Fibroblast of lung (primary cell): ENCODE data around the gene NPHP4. TPM values are rescaled to one million over a fixed set of nuclear protein-coding genes. Genes with fewer than 3 reads are reported as not detected.

Experiments
- DNase-seq, 2 donors: peaks; one replicate each; pipeline versions ENCODE4 v3.0.0 to v3.0.0-alpha.2; 2010; ENCODE audit warnings: low read depth in 2 of 2
- H2AFZ ChIP-seq: 2 replicates; pipeline ENCODE4 v1.5.1; 2012; ENCODE audit warnings: low read length, control low read depth, inconsistent platforms
- H3K27ac ChIP-seq: 2 replicates; pipeline ENCODE4 v1.5.1; 2011; ENCODE audit warnings: low read length, control low read depth; ENCODE audit not compliant: insufficient read depth
- H3K27me3 ChIP-seq: 2 replicates; pipeline ENCODE4 v1.5.1; 2011; ENCODE audit warnings: mild to moderate bottlenecking, low read length; ENCODE audit not compliant: control insufficient read depth, insufficient read depth
- H3K36me3 ChIP-seq: 2 replicates; pipeline ENCODE4 v1.5.1; 2011; ENCODE audit warnings: low read length; ENCODE audit not compliant: control insufficient read depth, insufficient read depth
- H3K4me1 ChIP-seq: 2 replicates; pipeline ENCODE4 v1.5.1; 2011; ENCODE audit warnings: low read length; ENCODE audit not compliant: control insufficient read depth, insufficient read depth; ENCODE audit errors: extremely low read depth
- H3K4me2 ChIP-seq: 2 replicates; pipeline ENCODE4 v1.5.1; 2011; ENCODE audit warnings: low read length, control low read depth; ENCODE audit not compliant: insufficient read depth; ENCODE audit errors: extremely low read depth
- H3K4me3 ChIP-seq, 4 experiments: fragments of 200-600 bp in 1 of 4; sonication (generic) in 1 of 4; replicated peaks in 1 of 4; 2 replicates each; pipeline ENCODE4 v1.5.1; 2011 to 2016; ENCODE audit warnings: low read length in 4 of 4, low read depth in 3 of 4, mild to moderate bottlenecking in 3 of 4, control low read depth in 2 of 4, inconsistent platforms in 1 of 4, mixed read lengths in 1 of 4; ENCODE audit not compliant: insufficient read depth in 1 of 4; ENCODE audit errors: control extremely low read depth in 1 of 4
- H3K79me2 ChIP-seq: 2 replicates; pipeline ENCODE4 v1.5.1; 2012; ENCODE audit warnings: mild to moderate bottlenecking, low read length, inconsistent platforms; ENCODE audit not compliant: control insufficient read depth, insufficient read depth
- H3K9ac ChIP-seq: 2 replicates; pipeline ENCODE4 v1.5.1; 2011; ENCODE audit warnings: mild to moderate bottlenecking, low read length, control low read depth; ENCODE audit not compliant: insufficient read depth
- H3K9me3 ChIP-seq: 2 replicates; pipeline ENCODE4 v1.5.1; 2012; ENCODE audit warnings: low read depth, low read length; ENCODE audit not compliant: control insufficient read depth, insufficient read depth
- H4K20me1 ChIP-seq: 2 replicates; pipeline ENCODE4 v1.5.1; 2011; ENCODE audit warnings: low read length; ENCODE audit not compliant: control insufficient read depth, insufficient read depth; ENCODE audit errors: extremely low read depth
- CTCF ChIP-seq, 2 donors: IDR thresholded peaks in 1 of 2; conservative IDR thresholded peaks in 1 of 2; 1 replicate in 1 of 2; 2 replicates in 1 of 2; pipeline ENCODE4 v1.5.1; 2011 to 2012; ENCODE audit warnings: low read length in 2 of 2, control low read depth in 1 of 2, inconsistent platforms in 1 of 2, low read depth in 1 of 2, mild to moderate bottlenecking in 1 of 2
- EZH2 ChIP-seq: IDR thresholded peaks from 2 replicates; pipeline ENCODE4 v1.5.1; 2012; ENCODE audit warnings: low read length, control low read depth, mild to moderate bottlenecking; ENCODE audit errors: missing control alignments
- polyA plus RNA-seq, 2 donors: library from polyadenylated mRNA; depleted of rRNA in 1 of 2; stranded (reverse) in 1 of 2; unstranded in 1 of 2; fragments of >200 nt; gene quantifications; 2 replicates each; pipeline ENCODE4 v1.2.1, GENCODE V29; 2011 to 2012; ENCODE audit warnings: missing spikeins in 1 of 2
- total RNA-seq: library from RNA; depleted of rRNA; stranded (reverse); fragments of >200 nt; gene quantifications from 2 replicates; pipeline ENCODE4 v1.2.1, GENCODE V29; 2014

NPHP4 gene
- total and polyA plus RNA-seq, 2 donors (not counting 1 experiment from before 2014, with no cell fraction given): 1.5 to 4.0 TPM

GRCh38 chr1:5822266-5822665 lies 170.0 kb downstream of the NPHP4 start:
- no peaks in the 10 kb centered on the region for H3K79me2 ChIP-seq
- H3K4me3 ChIP-seq: no peak overlapping the region
- no peaks in the 10 kb centered on the region for H3K36me3 ChIP-seq
- no peak for DNase-seq
- TF ChIP-seq CTCF (conservative IDR thresholded peaks at IDR 0.05 in 1 of 2, IDR thresholded peaks at IDR 0.05 in 1 of 2; ENCODE audit: low read depth in 1 of 2, low read length in 2 of 2) (no peak), EZH2 (no peak)
- no peaks in the 10 kb centered on the region for H3K9me3 ChIP-seq
- H4K20me1 ChIP-seq: no peaks in the 10 kb centered on the region
- H2AFZ ChIP-seq: no peak overlapping the region
- no peaks in the 10 kb centered on the region for H3K27me3 ChIP-seq
- H3K4me1 ChIP-seq: no peaks in the 10 kb centered on the region
- H3K4me2 ChIP-seq: no peak overlapping the region
- H3K27ac ChIP-seq: no peak overlapping the region
- no peak overlapping the region for H3K9ac ChIP-seq

- Histone ChIP-seq H3K27ac (no peak overlapping the region), H3K9ac (no peak overlapping the region), H3K36me3 (no peaks in the 10 kb centered on the region), H3K4me3 (no peak overlapping the region), H4K20me1 (no peaks in the 10 kb centered on the region), H3K27me3 (no peaks in the 10 kb centered on the region), H2AFZ (no peak overlapping the region), H3K79me2 (no peaks in the 10 kb centered on the region), H3K9me3 (no peaks in the 10 kb centered on the region), H3K4me1 (no peaks in the 10 kb centered on the region), H3K4me2 (no peak overlapping the region)
- TF ChIP-seq EZH2 (no peak), CTCF (conservative IDR thresholded peaks at IDR 0.05 in 1 of 2, IDR thresholded peaks at IDR 0.05 in 1 of 2; ENCODE audit: low read depth in 1 of 2, low read length in 2 of 2) (no peak)
- no peak for DNase-seq
Measured at GRCh38 chr1:5821540-5822176, 170.6 kb downstream of the NPHP4 start.

- H3K27me3 ChIP-seq: no peaks in the 10 kb centered on the region
- no peak for DNase-seq
- no peaks in the 10 kb centered on the region for H3K79me2 ChIP-seq
- no peaks in the 10 kb centered on the region for H3K9me3 ChIP-seq
- H3K4me3 ChIP-seq: no peak overlapping the region
- H3K36me3 ChIP-seq: no peaks in the 10 kb centered on the region
- TF ChIP-seq CTCF (conservative IDR thresholded peaks at IDR 0.05 in 1 of 2, IDR thresholded peaks at IDR 0.05 in 1 of 2; ENCODE audit: low read depth in 1 of 2, low read length in 2 of 2) (no peak), EZH2 (no peak)
- H3K4me1 ChIP-seq: no peaks in the 10 kb centered on the region
- no peaks in the 10 kb centered on the region for H4K20me1 ChIP-seq
- H3K9ac ChIP-seq: no peak overlapping the region
- H3K4me2 ChIP-seq: no peak overlapping the region
- H2AFZ ChIP-seq: no peak overlapping the region
- H3K27ac ChIP-seq: no peak overlapping the region
Measured at GRCh38 chr1:5820026-5820421, 172.2 kb downstream of the NPHP4 start.
